A549 (cell line): ENCODE results near the gene TTC5. TPM values are rescaled to one million over a fixed set of nuclear protein-coding genes. Genes with fewer than 3 reads are reported as not detected.

Experiments used
- ATAC-seq, 2 experiments: fragments of 200-7000 bp in 1 of 2; fragments of >200 bp in 1 of 2; cut with Nextera tagmentation in 1 of 2; cut with Tn5 transposase in 1 of 2; 3 replicates each; pipeline versions ENCODE4 v1.8.0 to v1.9.1; 2018 to 2020; ENCODE audit warnings: mild to moderate bottlenecking in 1 of 2, moderate library complexity in 1 of 2
- CTCF ChIA-PET: fragments of 300-600 bp; sonication (Branson Sonifier 250); formaldehyde crosslinking; extraction: SDS; loops from one replicate; lab custom pipeline; 2021; ENCODE audit warnings: antibody characterized with exemption, inconsistent platforms; lab: Yijun Ruan, JAX
- POLR2A ChIA-PET: fragments of 350-600 bp; formaldehyde crosslinking; extraction: SDS; loops from one replicate; lab custom pipeline; 2021; ENCODE audit warnings: antibody characterized with exemption, inconsistent platforms; lab: Yijun Ruan, JAX
- DNase-seq, 2 experiments: peaks; one replicate each; pipeline versions ENCODE4 v3.0.0 to v3.0.0-alpha.2; 2011 to 2016; ENCODE audit warnings: low read depth in 1 of 2, low spot score in 1 of 2
- FAIRE-seq: peaks from 2 replicates; lab custom pipeline; 2011; peaks lifted over from hg19 to GRCh38; lab: Jason Lieb, UNC
- H3K27ac ChIP-seq, 2 experiments: fragments of >200 bp; sonication (Bioruptor Twin); formaldehyde crosslinking; 3 replicates each; pipeline ENCODE4 v1.5.1; 2016 to 2017
- H3K4me1 ChIP-seq: fragments of >200 bp; sonication (Bioruptor Twin); formaldehyde crosslinking; 3 replicates; pipeline ENCODE4 v1.6.1; 2016
- H3K4me2 ChIP-seq: fragments of >200 bp; sonication (Bioruptor Twin); formaldehyde crosslinking; 3 replicates; pipeline ENCODE4 v1.6.1; 2016
- H3K4me3 ChIP-seq: fragments of >200 bp; sonication (Bioruptor Twin); formaldehyde crosslinking; 3 replicates; pipeline ENCODE4 v1.5.1; 2016
- H3K9me3 ChIP-seq: fragments of >200 bp; sonication (Bioruptor Twin); formaldehyde crosslinking; 3 replicates; pipeline ENCODE4 v1.6.1; 2016
- CEBPB ChIP-seq, 2 experiments: fragments of >200 bp in 1 of 2; sonication (Bioruptor Twin) in 1 of 2; formaldehyde crosslinking in 1 of 2; IDR thresholded peaks; 2 replicates each; pipeline ENCODE4 v1.6.1; 2012 to 2016
- CHD2 ChIP-seq: fragments of 150-350 bp; IDR thresholded peaks from 2 replicates; pipeline ENCODE4 v1.6.1; 2014; ENCODE audit warnings: low read length; ENCODE audit not compliant: partially characterized antibody
- ESRRA ChIP-seq: fragments of 150-350 bp; IDR thresholded peaks from 2 replicates; pipeline ENCODE4 v1.6.1; 2014; ENCODE audit warnings: mild to moderate bottlenecking, low read length, borderline replicate concordance
- FOXS1 ChIP-seq: fragments of 250-450 bp; sonication (Bioruptor Pico); IDR thresholded peaks from 2 replicates; pipeline ENCODE4 v1.5.0; 2020; ENCODE audit warnings: mild to moderate bottlenecking, moderate library complexity
- GATA3 ChIP-seq: IDR thresholded peaks from 2 replicates; pipeline ENCODE4 v1.6.1; 2012; ENCODE audit warnings: borderline replicate concordance
- HEYL ChIP-seq: fragments of 250-450 bp; sonication (Bioruptor Pico); IDR thresholded peaks from 2 replicates; pipeline ENCODE4 v1.8.0; 2021; ENCODE audit warnings: mild to moderate bottlenecking, moderate library complexity
- HOXB13 ChIP-seq: fragments of 250-450 bp; sonication (Bioruptor Pico); IDR thresholded peaks from 2 replicates; pipeline ENCODE4 v1.5.0; 2020; ENCODE audit warnings: low read depth, mild to moderate bottlenecking, moderate library complexity
- JUN ChIP-seq, 2 experiments: fragments of >200 bp; sonication (Bioruptor Twin); formaldehyde crosslinking; IDR thresholded peaks; 2 replicates in 1 of 2; 3 replicates in 1 of 2; pipeline ENCODE4 v1.6.1; 2016 to 2017
- KDM1A ChIP-seq: fragments of 200-600 bp; sonication (generic); IDR thresholded peaks from 2 replicates; pipeline ENCODE4 v1.6.1; 2016; ENCODE audit warnings: low read depth, mild to moderate bottlenecking
- KDM5A ChIP-seq: fragments of 200-600 bp; sonication (generic); IDR thresholded peaks from 2 replicates; pipeline ENCODE4 v1.6.1; 2016; ENCODE audit warnings: antibody characterized with exemption, mild to moderate bottlenecking
- MAFK ChIP-seq: fragments of 450-650 bp; IDR thresholded peaks from 2 replicates; pipeline ENCODE4 v1.6.1; 2014; ENCODE audit not compliant: partially characterized antibody
- MYC ChIP-seq: IDR thresholded peaks from 2 replicates; pipeline ENCODE4 v1.6.1; 2012; ENCODE audit warnings: mild to moderate bottlenecking, inconsistent platforms, low read length, improper control_type of control experiment, borderline replicate concordance
- NPAS2 ChIP-seq: fragments of 250-450 bp; sonication (Bioruptor Pico); IDR thresholded peaks from 2 replicates; pipeline ENCODE4 v1.8.0; 2022; ENCODE audit warnings: mild to moderate bottlenecking, moderate library complexity, borderline replicate concordance
- PHF8 ChIP-seq: fragments of 200-600 bp; sonication (generic); IDR thresholded peaks from 2 replicates; pipeline ENCODE4 v1.6.1; 2016; ENCODE audit warnings: low read depth, mild to moderate bottlenecking, antibody characterized with exemption, moderate library complexity, borderline replicate concordance
- SMC3 ChIP-seq: fragments of >200 bp; sonication (Bioruptor Twin); formaldehyde crosslinking; IDR thresholded peaks from 3 replicates; pipeline ENCODE4 v1.6.1; 2018; ENCODE audit warnings: inconsistent platforms
- TP53 ChIP-seq: fragments of 250-450 bp; sonication (Bioruptor Pico); IDR thresholded peaks from 2 replicates; pipeline ENCODE4 v1.5.0; 2021; ENCODE audit warnings: mild to moderate bottlenecking, moderate library complexity
- ZSCAN20 ChIP-seq: fragments of 250-450 bp; sonication (Bioruptor Pico); IDR thresholded peaks from 2 replicates; pipeline ENCODE4 v1.8.0; 2022; ENCODE audit warnings: mild to moderate bottlenecking, moderate library complexity
- WGBS: methylation state at CpG from one replicate; pipeline ENCODE4 v1.1.6; 2017; ENCODE audit errors: missing lambda C conversion rate; 5-methylcytosine and 5-hydroxymethylcytosine counted together
- polyA plus RNA-seq, 4 experiments: library from polyadenylated mRNA; depleted of rRNA in 3 of 4; stranded (reverse); fragments of >200 nt; fragmentation: RNase III in 1 of 4; extraction: RNeasy Plus Mini Kit Qiagen cat#74134 plus additional on column Dnase treatment in 1 of 4; gene quantifications; 2 replicates in 3 of 4; 3 replicates in 1 of 4; pipeline ENCODE4 v1.2.3, GENCODE V29; 2011 to 2017
- TF ChIP-seq, protein P1 (sequence below): fragments of >200 bp; sonication (Bioruptor Twin); formaldehyde crosslinking; IDR thresholded peaks from 3 replicates; pipeline ENCODE4 v1.6.1; 2016
- TF ChIP-seq, protein P2 (sequence below): fragments of >200 bp; sonication (Bioruptor Twin); formaldehyde crosslinking; IDR thresholded peaks from 2 replicates; pipeline ENCODE4 v1.6.1; 2016
- TF ChIP-seq, protein P3 (sequence below): fragments of 250-450 bp; sonication (Bioruptor Pico); IDR thresholded peaks from 2 replicates; pipeline ENCODE4 v1.5.0; 2020; ENCODE audit warnings: low read depth, mild to moderate bottlenecking, moderate library complexity

TTC5 gene
- polyA plus RNA-seq, 2 of the 4 experiments (the other 2 are of a cell fraction), result 30.2 to 31.2 TPM

DNA sequence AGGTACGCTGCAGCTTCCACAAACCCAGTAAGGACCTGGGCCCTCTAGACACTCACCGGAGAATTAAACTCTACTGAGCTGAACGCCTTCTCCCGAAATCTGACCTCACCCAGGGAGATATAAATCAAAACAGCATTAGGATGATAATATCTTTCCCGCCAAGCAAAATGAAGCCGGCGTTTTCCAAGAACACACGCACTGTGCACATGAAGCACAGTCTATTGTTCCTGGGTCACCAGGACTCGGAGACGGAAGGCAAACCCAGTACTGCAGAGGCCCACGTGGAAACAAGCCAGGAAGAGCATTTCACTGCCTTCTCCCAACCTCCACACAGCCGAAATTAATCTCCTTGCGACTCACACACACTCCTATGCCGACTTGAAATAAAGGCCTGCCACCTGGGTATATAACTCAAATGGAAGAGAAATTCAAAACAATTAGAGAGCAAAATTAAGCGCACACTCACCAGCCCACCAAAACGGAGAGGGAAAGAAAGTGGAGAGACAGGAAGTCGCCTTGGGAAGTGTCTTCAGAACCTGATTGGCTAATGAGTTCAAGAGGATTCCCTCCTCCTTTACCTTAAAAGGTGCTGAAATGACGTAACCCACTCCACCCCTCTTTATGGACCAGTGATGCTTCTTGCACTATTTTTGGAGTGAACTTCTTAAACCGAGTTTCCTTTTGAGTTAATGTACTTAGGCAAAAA is 27.2 kb upstream of the TTC5 start, which contains the start of gene CCNB1IP1 (continued):
- TF ChIP-seq CEBPB (IDR thresholded peaks at IDR 0.05), result peak in 1 of 2 experiments; percentile 65; a peak in 2 of 4 replicates
- TF ChIP-seq ZSCAN20 (CRISPR knock-in tag), result no peak

DNA sequence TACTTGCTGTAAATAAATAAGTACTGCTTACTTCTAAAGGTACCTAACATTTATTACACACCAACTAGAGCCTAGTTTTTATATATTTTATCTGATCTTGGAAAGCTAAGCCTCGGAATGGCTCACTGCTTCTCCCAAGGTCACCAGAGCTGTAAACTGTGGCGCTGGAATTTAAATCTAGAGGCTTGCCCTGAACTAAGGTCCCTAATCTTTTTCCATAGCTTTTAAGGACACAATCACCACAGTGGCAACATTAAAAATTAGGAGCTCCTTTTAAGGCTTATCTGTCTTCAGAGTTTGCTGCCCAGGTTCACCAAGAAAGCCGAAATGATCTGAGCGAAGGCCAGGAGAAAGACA is 26.7 kb upstream of the TTC5 start:
- H3K27ac ChIP-seq, result peak overlapping the region; percentile 81 to 87
- ChIA-PET POLR2A (interaction anchor here (2.4 kb wide), 1 partner anchor 10 kb away, joined by 53 read pairs; the partner anchor contains the start of gene PARP2), CTCF (interaction anchor here (3.2 to 5.8 kb wide), 2 partner anchors 10 to 276 kb away, joined by 19 to 37 read pairs; partner anchors contain the start of gene PARP2)
- no peak for TF ChIP-seq JUN (IDR thresholded peaks at IDR 0.05)
- peak; percentile 73; the same call in 1 of the 2 replicates for TF ChIP-seq ESRRA
- H3K4me1 ChIP-seq, result peaks cover 42% of the 10 kb centered on the region
- WGBS, result 5% methylated on average over 4 of the region's 4 CpGs
- peak overlapping the region; percentile 68 for H3K4me2 ChIP-seq
- FAIRE-seq (no peak), DNase-seq (no peak), ATAC-seq (peak; percentile 19 to 28; a peak in 3 of 6 replicates)
- H3K9me3 ChIP-seq, result no peaks in the 10 kb centered on the region
- H3K4me3 ChIP-seq, result peak overlapping the region; percentile 84

DNA sequence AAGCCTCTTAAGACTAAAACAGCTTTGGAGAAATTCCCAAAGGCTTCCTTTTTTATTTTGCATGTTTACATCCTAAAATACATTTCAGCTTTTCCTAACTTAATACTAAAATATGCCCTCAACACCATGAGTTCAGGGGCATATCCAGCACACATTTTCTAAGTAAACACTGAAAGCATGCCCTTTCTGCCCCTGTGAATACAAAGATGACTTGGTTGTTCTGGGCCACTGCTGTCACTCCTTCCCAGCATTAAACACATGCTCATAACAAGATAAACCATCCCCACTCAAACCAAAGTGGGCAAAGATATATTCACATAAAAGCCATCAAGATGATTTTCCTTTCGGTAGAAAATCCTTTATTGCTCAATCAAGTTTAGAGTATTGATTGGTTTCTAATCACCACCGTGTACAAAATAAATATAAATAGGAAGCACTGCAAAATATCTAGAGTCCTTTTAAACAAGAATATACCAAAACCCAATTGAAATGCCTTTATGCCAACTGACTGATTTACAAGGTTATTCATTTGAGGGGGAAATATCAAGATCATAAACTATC is 25.4 kb upstream of the TTC5 start:
- WGBS, result 65% methylated on average over 2 of the region's 2 CpGs
- peak overlapping the region; percentile 84; the same call in 1 of the 3 replicates for H3K4me3 ChIP-seq
- DNase-seq (no peak), FAIRE-seq (no peak), ATAC-seq (no peak)
- H3K27ac ChIP-seq, result peak overlapping the region in 1 of 2 experiments; percentile 25; a peak in 2 of 6 replicates
- peak overlapping the region; percentile 68 for H3K4me2 ChIP-seq
- H3K9me3 ChIP-seq, result no peaks in the 10 kb centered on the region
- no peak for TF ChIP-seq HEYL (CRISPR knock-in tag)
- no peak for TF ChIP-seq GATA3
- TF ChIP-seq PHF8, result no peak
- TF ChIP-seq KDM5A, result no peak
- TF ChIP-seq, protein P1, sequence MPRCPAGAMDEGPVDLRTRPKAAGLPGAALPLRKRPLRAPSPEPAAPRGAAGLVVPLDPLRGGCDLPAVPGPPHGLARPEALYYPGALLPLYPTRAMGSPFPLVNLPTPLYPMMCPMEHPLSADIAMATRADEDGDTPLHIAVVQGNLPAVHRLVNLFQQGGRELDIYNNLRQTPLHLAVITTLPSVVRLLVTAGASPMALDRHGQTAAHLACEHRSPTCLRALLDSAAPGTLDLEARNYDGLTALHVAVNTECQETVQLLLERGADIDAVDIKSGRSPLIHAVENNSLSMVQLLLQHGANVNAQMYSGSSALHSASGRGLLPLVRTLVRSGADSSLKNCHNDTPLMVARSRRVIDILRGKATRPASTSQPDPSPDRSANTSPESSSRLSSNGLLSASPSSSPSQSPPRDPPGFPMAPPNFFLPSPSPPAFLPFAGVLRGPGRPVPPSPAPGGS, result no peak
- no peak for TF ChIP-seq MYC
- TF ChIP-seq NPAS2 (CRISPR knock-in tag), result no peak
- no peak for TF ChIP-seq CHD2
- no peak for TF ChIP-seq MAFK
- TF ChIP-seq FOXS1 (CRISPR knock-in tag), result no peak
- no peak for TF ChIP-seq SMC3
- TF ChIP-seq HOXB13 (CRISPR knock-in tag), result no peak
- no peak for TF ChIP-seq CEBPB (IDR thresholded peaks at IDR 0.05)
- TF ChIP-seq, protein P2, sequence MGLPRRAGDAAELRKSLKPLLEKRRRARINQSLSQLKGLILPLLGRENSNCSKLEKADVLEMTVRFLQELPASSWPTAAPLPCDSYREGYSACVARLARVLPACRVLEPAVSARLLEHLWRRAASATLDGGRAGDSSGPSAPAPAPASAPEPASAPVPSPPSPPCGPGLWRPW, result no peak
- TF ChIP-seq TP53 (CRISPR knock-in tag), result no peak
- TF ChIP-seq, protein P3, sequence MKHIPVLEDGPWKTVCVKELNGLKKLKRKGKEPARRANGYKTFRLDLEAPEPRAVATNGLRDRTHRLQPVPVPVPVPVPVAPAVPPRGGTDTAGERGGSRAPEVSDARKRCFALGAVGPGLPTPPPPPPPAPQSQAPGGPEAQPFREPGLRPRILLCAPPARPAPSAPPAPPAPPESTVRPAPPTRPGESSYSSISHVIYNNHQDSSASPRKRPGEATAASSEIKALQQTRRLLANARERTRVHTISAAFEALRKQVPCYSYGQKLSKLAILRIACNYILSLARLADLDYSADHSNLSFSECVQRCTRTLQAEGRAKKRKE (CRISPR knock-in tag), result no peak
- TF ChIP-seq KDM1A, result no peak
- TF ChIP-seq, all 56 proteins: peak for 0
- ChIA-PET CTCF (interaction anchor here (1.3 to 5.8 kb wide), 3 partner anchors 11 to 277 kb away, joined by 4 to 37 read pairs (median 19); partner anchors contain the start of gene PARP2), POLR2A (no interaction called here)
- peaks cover 42% of the 10 kb centered on the region for H3K4me1 ChIP-seq
